GM12874 (cell line): Measurements from ENCODE around the gene KATNBL1.

Source experiments
- CTCF ChIP-seq: IDR thresholded peaks from 2 replicates; pipeline ENCODE4 v1.5.1; 2011; ENCODE audit warnings: low read depth, mild to moderate bottlenecking, control low read depth, low read length, moderate library complexity; ENCODE audit not compliant: insufficient read depth

KATNBL1 gene

GRCh38 chr15:34155859-34156258 is 54.0 kb downstream of the KATNBL1 start:
- TF ChIP-seq CTCF, result no peak

- TF ChIP-seq CTCF, result no peak
Measured at GRCh38 chr15:34154725-34155204, 55.1 kb downstream of the KATNBL1 start.

- no peak for TF ChIP-seq CTCF
Measured at GRCh38 chr15:34147371-34148140, 62.3 kb downstream of the KATNBL1 start.

- no peak for TF ChIP-seq CTCF
Measured at GRCh38 chr15:34133511-34133910, 76.4 kb downstream of the KATNBL1 start.

GRCh38 chr15:34132881-34133280 is 77.0 kb downstream of the KATNBL1 start:
- TF ChIP-seq CTCF, result no peak

GRCh38 chr15:34128898-34129297 is 81.0 kb downstream of the KATNBL1 start:
- no peak for TF ChIP-seq CTCF

GRCh38 chr15:34126522-34126921 is 83.4 kb downstream of the KATNBL1 start:
- no peak for TF ChIP-seq CTCF

- no peak for TF ChIP-seq CTCF
Measured at GRCh38 chr15:34125945-34126344, 84.0 kb downstream of the KATNBL1 start.
